NCI-H774 (cell line): ENCODE results near the gene HSD3B7.
"Not testable (repeated sequence)": the region's sequence is repeated elsewhere in the genome, so short reads cannot be mapped to it uniquely, and the experiment has no call there.

Experiments used
- DNase-seq: peaks from one replicate; lab custom pipeline; 2025; lab: John Stamatoyannopoulos, UW

Gene HSD3B7

GRCh38 chr16:30984669-30985400 is at the start of gene HSD3B7:
TSS of gene HSD3B7 (plus strand) at chr16:30985207. CDS start at chr16:30985659, 452 bp downstream.
- peak; percentile 74 for DNase-seq

DNA sequence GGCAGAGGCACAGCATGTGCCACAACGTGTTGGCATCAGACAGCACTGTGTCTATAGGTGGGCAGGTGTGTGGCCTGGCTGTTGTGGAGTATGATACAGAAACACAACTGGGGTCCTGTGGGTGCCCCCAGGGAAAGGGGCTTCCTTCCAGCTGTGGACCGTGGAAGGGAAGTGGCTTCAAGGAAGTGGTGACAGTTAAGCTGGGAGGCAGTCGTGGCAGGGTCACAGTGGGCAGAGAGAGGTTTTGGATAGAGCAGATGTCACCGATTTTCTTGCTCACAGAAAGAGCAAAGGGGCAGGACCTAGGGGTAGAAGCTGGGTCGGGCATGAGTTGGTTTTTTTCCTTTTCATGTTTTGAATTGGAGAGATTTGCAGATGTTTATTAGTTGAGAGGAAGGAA is 47.3 kb upstream of the HSD3B7 start:
- no peak for DNase-seq

- not testable (repeated sequence) for DNase-seq
These were observed 45.4 kb upstream of the HSD3B7 start for GRCh38 chr16:30939571-30939970.

DNA sequence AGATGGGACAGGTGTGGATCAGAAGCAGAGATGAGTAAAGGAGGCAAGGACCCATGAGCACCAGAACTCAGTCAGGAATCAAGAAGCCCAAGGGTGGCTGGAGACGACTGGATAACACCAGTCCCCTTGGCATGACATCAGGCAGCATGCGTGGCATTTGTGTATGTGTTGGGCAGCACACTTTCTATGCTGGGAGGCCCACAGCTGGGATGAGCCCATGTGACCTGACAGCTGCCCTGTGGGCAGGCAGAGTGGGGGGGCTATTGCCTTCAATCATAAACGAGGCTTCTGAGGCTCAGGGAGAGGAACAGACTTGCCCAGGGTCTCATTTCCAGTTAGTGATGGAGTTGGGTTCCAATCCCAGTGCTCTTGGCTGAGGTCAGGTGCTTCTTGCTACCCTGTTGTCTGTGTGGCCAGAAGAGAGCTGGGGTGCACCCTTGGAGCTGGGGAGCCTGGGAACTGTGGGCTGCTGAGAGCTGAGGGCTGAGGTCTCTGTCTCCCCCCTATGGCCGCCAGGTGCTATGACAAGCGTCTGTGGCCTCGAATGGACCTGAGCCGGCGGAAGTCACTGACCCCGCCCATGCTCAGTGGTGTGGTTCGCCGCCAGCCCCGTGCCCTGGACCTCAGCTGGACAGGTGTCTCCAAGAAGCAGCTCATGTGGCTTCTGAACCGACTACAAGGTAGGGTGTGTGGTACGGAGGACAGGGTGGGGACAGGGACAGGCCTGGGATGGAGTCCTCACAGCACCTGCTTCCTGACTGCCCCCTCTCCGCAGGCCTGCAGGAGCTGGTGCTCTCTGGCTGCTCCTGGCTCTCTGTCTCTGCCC is 43.2 kb upstream of the HSD3B7 start:
- peak; percentile 56 for DNase-seq

DNA sequence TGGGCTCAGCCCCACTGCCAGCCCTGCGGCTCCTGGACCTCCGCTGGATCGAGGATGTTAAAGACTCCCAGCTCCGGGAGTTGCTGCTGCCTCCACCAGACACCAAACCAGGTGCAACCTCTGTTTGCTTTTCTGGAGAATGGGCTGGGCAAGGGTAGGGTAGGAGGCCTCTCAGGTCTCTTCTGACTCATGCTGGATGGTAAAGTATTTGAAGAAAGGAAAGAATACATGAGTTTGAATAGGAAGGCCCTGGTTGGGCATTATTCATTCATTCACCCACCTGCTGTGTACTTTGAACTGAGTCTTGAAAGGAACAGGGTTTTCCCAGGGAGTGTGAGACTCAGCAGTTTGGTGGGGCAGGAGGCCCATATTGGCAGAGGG is 42.6 kb upstream of the HSD3B7 start:
- no peak for DNase-seq

DNA sequence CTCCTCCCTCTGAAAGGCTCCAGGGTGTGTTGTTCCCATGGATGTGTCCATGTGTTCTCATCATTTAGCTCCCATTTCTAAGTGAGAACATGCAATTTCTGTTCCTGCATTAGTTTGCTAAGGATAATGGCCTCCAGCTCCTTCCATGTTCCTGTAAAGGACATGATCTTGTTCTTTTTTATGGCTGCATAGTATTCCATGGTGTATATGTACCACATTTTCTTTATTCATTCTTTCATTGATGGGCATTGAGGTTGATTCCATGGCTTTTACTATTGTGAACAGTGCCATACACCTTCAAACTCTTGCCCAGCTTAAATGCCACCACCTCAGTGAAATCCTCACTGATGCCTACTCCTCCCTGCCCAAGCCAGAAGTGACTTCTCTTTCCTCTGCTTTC is 40.7 kb upstream of the HSD3B7 start:
- DNase-seq: no peak

DNA sequence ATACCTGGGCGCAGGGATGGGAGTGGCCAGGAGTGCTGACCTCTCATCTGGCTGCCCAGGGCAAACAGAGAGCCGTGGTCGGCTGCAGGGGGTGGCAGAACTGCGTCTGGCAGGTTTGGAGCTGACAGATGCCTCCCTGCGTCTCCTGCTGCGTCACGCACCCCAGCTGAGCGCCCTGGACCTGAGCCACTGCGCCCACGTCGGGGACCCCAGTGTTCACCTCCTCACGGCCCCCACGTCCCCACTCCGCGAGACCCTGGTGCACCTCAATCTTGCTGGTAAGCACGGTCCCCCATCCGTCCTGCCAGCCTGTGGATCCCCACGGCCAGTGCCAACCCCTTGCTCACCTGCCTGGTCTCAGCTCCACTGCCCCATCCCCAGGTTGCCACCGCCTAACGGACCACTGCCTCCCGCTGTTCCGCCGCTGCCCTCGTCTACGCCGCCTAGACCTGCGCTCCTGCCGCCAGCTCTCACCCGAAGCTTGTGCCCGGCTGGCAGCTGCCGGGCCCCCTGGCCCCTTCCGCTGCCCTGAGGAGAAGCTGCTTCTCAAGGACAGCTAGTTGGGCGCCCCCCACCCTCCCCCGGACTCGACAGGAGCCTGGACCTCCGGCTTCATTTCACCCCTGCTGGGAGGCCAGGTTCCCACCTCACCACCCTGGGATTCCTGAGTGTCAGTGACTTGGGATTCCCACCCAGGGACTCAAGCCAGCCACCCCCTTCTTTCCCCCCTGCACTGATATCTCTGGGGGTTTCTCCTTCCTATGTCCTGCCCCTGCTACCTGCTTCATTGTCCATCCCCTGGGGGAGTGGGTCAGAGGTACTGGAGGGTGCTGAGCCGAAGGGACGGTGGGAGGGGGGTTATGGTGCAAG is 38.1 kb upstream of the HSD3B7 start:
- DNase-seq: no peak

- DNase-seq: no peak
These were observed 37.5 kb upstream of the HSD3B7 start for GRCh38 chr16:30947541-30947858.

DNA sequence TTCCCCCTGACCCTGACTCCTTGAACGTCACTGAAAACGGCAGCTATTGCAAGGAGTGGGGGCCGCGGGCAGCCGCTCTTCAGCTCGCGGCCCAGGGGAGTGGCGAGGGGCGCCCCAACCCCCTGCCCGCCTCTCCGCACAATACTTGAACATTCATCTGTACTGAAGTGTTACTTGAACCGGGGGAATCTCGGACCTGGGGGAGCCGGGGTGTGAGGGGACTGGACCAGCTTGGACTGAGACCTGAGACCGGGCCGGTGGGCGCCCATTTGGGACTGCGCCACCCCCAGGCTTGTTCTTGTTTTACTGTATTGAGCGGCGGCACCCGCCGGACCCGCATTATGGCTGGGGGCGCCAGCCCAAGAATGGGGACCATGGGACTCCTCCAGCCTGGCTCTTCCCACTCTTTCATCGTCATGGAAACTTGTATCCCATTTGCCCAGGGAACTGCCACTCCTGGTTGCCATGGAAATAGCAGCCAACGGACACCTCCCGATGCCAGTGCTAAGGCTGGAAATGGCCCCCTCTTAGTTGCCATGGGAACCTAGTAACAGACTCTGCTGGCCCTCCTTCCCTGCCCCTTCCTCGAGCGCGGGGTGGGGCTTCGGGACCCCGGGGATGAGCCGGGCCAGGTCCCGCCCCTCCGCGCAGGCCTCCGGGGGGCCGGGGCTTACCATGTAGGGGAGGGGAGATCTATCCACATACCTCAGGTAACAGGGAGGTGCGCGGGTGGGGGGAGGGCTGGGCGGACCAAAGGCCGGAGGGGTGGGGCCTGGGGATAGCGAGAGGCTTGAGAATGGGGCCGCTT is 36.9 kb upstream of the HSD3B7 start:
- peak; percentile 49 for DNase-seq

- no peak for DNase-seq
These were observed 36.0 kb upstream of the HSD3B7 start, which contains the start of gene ORAI3 for GRCh38 chr16:30948667-30949649. TSS of gene ORAI3 (plus strand) at chr16:30949068. CDS start at chr16:30949290, 222 bp downstream.

DNA sequence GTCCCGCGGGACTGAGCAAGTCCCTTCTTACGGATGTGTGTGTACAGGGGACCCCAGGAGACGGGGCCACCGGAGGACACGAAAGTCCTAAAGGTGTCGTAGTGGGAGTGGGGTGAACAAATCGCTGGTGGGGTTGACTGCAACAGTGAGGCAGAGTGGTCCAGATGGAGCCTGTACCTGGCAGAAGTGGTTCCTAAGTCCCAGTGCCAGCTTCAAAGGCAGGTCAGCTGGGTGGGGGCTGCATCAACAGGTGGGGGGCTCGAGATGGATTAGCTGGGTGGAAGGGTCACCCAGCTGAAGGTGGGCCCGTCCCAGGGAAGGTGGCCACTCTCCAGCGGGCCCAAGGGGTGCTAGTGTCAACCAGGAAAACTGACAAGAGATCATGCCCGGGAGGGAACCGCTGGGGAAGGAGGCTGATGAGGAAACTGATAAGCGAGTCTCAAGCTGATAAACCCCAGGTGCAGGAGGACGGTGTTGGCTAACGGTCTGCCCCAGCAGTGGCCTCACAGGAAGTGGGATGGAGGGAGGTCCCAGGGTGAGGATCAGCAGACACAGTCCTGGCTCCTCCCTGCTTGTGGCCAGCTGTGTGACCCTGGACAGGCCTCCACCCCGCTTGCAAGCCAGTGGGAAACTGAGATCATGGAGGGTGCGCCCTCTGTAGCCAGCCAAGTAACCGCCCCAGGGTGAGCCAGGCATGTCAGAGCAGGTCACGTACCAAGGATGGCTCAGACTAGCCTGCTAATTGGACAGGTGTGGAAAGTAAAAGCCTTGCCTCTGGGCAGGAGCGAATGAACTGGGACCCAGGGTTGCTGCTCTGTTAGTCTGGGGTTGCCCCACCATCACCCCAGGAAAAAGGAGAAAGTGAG is 35.1 kb upstream of the HSD3B7 start:
- no peak for DNase-seq

DNA sequence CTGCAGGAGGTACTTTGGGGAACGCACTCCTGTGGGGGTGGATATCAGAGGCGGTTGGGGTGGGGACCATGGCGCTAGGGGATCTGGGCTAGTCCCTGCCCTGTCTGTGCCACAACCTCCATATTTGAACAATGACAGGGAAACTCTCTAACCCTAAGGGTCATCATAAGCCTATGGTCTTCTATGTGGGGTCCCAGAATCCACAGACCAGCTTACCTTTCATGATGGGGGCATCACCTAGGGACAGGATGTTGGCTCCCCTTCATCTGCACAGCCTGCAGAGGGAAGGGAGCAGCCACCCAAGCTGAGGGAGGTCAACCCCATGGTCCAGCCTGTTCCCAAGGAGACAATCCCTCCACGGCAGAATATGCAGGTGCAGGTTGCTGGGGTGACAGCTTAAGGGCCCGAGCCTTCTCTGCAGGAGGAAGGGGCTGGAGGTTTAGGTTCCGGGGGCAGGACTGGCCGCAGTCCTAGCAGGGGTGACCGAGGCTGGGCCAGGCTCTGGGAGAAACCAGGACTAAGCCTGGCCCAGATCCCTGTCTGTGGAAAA is 34.4 kb upstream of the HSD3B7 start:
- no peak for DNase-seq

GRCh38 chr16:30951193-30951592 is 33.8 kb upstream of the HSD3B7 start:
- DNase-seq: no peak

DNA sequence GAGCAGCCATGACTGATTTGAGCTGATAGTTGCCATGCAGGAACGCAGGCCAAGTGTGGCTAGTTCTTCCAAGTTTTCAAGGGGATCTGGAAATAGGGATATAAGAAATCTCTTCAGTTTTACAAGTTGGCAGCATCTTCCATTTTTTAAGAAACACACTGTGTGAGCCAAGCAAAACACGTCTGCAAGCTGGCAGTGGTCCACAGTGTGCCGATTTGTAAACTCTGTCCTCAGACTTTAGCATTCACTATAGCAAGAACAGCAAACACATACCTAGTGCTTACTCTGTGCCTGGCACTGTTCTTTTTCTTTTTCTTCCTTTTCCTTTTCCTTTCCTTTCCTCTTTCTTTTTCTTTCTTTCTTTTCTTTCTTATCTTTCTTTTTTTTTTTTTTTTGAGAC is 33.3 kb upstream of the HSD3B7 start:
- no peak for DNase-seq

DNA sequence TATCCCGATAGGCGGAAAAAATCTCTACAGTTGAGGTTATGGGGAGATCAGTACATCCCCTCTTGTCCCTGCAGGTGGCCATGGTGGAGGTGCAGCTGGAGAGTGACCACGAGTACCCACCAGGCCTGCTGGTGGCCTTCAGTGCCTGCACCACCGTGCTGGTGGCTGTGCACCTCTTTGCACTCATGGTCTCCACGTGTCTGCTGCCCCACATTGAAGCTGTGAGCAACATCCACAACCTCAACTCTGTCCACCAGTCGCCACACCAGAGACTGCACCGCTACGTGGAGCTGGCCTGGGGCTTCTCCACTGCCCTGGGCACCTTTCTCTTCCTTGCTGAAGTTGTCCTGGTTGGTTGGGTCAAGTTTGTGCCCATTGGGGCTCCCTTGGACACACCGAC is 31.9 kb upstream of the HSD3B7 start:
- no peak for DNase-seq

GRCh38 chr16:30953511-30954124 is 31.4 kb upstream of the HSD3B7 start:
- DNase-seq: peak; percentile 48

- DNase-seq: no peak
These were observed 30.0 kb upstream of the HSD3B7 start for GRCh38 chr16:30954993-30955392.

DNA sequence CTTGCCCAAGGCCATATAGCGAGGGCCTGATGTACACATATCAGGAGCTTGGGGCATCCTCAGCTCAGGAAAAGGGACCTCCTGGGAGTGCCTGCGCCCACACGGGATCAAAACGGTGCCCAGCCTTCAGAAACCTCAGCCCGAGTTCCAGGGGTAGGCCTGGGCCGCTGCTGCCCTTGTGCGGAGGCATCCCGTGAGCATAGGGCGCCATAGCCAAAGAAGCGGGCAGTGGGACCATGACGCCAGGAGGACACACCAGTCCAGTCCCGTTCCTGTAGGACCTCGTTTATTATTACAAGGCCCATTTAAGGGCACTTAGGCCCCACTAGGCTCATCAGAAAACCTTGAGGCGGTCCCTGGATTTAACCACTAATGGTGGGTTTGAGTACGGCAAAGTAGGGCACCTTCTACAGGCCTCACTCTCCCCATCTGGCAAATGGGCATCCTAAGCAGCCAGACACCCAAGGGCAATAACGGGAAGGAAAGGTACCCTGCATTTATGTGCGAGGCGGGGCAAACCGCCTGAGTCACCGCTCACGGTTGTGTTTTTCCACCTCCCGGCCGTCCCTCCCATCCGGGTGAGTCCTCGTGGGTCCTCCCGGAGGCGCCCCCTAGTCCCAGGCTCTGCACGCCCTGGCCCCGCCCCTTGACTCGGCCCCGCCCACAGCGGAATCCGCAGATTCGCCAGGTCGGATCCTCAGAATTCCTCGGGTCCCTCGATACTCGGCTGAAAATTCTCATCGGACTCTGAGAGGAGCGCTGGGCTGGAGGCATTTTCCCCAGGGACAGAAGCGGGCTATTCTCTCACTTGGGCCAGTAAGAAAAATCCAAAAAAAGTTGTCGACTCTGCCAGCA is 28.2 kb upstream of the HSD3B7 start:
- DNase-seq: peak; percentile 52
